Stimulated activated CD8-positive, alpha-beta memory T cell treated with anti-CD3 and anti-CD28 coated beads, Interleukin-12 subunit alpha, Interleukin-12 subunit beta, amount 100 ng/mL, for 1 hour (primary cell): ENCODE data around the gene PPP1R1A.

Experiments used
- DNase-seq: peaks from one replicate; pipeline ENCODE4 v3.0.0-alpha.2; 2020; ENCODE audit warnings: low read depth

PPP1R1A gene

DNA sequence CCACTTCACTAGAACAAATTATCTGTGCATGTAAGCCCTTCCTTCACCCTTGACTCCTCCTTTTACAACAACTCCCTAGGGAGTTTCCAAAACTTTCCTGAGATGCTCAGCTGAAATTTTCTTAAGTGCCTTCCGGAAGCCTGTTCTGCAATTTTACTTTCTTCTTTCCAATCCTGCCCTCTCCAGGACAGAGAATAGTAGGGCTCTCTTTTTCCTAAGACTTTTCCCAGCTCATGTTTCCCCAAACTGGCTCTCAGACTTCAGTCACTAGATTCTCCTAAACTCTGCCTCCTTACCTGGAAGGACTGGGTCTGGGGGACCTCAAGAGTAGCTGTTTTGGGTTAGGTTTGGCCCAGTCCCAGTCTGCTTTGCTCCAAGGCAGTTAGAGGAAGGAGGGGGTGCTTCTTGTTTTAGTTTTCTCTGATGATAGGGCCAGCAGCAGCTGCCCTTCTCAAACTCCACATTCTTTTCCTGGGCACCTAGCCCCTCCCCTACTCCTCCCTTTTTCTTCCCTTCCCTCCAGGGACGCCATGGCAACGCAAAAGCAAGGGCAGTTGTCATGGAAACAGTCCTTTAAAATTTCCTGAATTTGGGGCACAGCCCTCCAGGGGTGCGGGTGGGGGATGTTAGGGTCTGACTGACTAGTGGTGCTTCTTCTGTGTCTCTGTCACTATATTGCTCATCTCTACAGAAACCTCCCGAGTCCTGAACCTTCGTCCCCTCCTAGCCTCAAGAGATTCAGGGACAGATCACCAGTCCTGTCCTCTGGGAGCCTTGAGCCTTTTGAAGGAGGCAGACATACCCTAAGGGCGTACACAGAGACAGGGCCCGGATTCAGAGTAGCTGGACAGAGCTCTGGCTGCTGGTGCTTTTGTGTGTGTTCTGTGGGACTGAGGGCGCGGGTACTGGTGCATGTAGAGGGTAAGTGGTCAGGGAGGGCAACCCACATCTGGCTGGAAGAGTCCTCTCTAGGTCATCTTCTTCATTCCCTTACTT lies 17.0 kb downstream of the PPP1R1A start:
- no peak for DNase-seq

DNA sequence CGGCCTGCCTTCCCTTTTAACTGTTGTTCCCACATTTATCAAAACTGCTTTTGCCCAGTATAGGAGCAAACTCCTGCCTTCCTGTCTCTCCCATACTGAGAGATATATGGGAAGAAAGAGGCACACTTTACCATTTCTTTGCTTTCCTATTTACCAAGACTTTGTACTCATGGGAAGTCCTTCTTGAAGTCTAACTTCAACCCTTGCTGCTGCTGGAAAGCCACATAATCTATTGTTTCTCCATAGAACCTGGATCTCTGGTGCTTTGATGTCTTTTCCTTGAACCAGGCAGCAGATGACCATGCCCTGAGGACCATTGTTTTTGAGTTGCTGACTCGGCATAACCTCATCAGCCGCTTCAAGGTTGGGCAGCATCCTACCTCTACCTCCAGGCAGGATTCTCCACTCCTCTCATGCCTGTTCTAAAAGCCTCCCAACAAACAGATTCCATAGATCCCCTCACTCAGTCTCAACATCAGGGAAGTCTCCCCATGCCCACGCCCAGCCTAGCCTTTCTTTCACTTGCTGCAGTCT lies 18.4 kb downstream of the PPP1R1A start:
- no peak for DNase-seq

DNA sequence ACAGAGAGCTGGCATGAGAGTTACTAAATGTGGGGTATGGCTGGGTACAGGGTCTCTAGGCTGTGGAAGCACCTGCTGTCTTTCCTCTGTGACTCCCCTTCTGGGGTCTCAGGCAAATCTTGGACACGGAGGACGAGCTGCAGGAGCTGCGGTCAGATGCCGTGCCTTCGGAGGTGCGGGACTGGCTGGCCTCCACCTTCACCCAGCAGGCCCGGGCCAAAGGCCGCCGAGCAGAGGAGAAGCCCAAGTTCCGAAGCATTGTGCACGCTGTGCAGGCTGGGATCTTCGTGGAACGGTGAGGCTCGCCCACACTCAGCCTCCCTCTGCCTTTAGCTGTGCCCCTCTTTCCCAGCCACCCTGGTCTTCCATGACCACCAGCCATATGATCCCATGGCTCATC lies 19.4 kb downstream of the PPP1R1A start:
- DNase-seq: no peak

DNA sequence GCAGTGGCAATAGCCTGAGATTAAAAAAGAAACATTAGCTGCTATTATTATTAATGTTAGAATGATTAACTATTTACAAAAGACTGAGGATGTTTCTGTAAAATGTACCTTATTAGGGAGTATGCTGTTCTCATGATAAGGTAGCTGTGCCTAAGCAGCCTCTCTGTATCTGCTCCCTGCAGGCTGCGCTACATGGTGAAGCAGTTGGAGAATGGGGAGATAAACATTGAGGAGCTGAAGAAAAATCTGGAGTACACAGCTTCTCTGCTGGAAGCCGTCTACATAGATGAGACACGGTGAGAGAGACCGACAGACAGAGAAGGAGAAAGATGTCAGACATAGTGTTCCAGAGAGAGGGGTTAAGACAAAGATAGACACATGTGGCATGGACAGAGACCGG lies 21.7 kb downstream of the PPP1R1A start:
- DNase-seq: no peak

DNA sequence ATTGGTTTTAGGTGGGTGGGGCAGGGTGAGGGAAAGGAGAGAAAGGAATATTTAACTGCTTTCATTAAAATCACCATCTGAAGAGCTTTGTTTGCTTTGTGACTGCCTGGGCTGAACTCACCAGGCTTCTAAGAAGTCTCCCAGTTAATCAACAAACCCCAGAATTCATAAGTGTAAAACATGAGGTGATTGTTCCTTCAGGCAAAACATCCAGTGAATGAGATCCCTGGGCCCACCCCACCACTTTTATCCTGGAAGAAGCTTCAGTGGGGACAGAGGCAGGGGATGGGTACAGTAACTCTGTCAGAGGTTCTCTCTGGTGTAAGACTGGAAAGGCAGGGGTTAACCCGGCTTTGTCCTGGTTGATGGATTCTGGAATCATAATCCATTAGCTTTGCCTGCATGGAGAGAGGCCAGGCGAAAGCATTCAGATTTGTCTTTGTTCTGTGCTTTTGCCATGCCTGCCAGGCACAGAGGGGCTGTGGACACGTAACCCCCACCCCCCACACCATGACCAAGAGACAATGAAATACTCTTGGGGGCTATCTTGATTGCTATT lies 22.4 kb downstream of the PPP1R1A start:
- no peak for DNase-seq

DNA sequence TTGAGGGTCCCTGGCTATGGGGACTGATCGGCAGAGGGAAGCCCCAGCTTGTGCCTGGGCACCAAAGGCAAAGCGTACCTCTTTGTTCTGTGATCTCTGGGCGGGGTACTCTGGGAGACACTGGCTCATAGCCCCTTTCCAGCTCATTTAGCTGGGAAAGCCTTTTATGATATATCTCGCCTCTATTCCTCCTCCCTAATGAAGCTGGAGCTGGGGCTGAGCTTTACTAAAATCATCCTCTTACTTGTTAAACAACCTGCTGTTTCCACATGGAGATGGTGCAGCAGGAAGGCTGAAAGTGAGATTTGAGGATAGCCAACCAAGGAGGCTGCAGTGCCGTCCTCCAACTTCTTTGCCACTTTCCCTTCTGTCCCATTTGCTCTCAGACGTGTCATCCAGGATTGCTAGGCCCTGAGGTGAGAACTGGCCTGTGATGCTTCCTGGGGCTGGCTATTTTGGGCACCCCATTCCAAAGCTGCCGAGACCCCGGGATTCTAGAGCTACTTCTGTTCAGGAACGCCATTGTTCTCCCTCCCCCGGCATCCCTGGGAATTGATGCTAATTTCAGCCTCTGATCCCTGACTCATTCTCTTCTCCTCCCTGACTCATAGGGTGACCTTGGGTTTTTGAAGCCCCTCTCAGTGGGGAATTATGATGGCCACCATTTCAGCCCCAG lies 23.0 kb downstream of the PPP1R1A start:
- DNase-seq: no peak

DNA sequence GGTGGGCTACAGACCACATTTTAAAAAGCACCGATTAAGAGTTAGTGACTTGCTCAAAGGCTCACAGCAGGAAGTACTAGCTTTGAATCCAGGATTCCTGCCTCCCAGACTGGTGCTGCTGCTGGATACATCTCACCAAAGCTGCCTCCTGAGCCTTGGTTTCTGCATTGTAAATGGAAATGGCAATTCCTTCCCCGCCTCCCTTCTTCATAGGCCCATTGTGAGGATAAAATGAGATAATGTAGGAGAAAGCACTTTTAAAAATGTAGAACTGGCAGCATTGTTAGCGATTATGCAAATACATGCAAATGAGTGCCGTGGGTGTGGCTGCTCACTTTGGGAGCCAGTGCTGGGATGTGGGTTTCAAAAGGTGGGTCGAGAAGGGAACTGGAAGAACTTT lies 23.7 kb downstream of the PPP1R1A start:
- DNase-seq: no peak

DNA sequence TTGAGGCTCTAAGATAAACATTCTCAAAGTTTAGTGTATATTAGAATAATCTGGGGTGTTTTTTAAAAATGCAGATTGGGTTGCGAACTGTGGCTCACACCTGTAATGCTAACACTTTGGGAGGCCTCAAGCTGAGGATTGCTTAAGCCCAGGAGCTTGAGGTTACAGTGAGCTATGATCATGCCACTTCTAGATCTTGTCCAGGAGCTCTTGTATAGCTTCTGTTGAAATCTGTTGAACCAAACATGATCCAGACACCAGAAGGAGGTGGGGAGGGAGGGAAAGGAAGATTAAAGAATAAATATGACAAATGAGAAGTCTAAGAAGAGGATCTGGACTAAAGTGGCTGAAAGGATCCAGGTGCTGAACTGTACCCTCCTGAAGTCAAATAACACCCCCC lies 24.7 kb downstream of the PPP1R1A start:
- DNase-seq: no peak

DNA sequence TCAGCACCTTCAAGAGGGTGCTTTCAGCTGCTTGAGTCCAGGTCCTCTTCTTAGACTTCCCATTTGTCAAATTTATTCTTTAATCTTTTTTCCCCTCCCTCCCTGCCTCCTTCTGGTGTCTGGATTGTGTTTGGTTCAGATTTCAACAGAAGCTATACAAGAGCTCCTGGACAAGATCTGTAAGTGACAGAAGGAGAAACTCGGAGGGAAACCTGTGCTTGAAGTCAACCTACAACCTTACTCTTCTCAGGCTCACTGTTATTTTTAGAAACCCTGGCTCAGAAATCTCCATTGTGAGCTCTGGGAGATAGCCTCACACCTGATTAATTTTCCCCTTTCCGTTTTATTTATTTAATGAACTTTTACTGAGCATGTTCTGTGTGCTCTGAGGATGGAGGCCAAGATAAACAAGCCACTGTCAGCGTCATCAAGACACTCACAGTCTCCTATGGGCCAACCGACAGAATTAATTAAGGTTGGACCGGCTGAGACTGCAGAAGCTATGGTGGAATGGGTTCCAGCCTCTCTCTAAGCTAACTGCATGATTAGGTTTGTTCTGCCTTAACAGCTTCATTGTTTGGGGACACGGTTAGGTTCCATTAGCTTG lies 25.6 kb downstream of the PPP1R1A start:
- DNase-seq: no peak

DNA sequence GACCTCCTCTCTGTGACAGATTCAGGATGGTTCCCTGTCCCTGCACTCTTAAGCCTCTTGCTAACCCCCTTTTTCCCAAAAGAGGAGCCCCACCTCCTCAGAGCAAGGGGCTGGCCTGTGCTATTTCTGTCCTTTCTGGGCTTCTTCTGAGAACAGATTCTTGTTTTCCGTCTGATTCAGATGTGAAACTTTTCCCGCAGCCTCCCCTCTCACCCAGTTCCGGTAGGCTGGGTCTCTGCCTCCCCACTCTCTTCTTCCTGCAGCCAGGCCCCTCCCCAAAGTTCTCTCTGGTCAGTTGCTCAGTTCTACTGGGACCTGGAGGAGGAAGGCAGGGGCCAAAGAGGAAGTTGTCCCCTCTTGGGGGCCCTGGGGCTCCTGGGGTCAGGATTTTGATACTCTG lies 27.3 kb downstream of the PPP1R1A start:
- DNase-seq: no peak

DNA sequence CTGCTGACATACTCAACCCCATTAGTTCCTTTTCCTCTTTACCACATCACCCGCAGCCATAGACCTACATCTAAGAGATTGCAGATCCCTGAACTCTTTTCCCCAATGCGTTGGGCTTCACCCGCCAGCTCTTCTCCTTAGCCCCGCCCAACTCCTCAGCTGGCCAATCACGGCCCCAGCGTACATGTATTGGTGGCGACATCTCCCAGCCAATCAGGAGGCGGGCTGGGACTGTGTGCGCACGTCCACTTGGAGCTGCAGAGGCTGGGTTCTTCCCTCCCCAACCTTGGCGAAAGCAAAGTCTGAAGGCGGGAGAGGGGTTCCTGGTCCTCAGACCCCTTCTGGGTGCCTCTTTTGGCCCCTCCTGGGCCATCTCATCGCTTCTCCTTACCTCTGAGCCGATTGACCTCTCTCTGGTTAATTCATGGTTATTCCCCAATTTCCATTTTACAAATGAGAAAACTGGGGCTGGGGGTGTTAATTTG lies 28.0 kb downstream of the PPP1R1A start:
- peak; percentile 69 for DNase-seq

DNA sequence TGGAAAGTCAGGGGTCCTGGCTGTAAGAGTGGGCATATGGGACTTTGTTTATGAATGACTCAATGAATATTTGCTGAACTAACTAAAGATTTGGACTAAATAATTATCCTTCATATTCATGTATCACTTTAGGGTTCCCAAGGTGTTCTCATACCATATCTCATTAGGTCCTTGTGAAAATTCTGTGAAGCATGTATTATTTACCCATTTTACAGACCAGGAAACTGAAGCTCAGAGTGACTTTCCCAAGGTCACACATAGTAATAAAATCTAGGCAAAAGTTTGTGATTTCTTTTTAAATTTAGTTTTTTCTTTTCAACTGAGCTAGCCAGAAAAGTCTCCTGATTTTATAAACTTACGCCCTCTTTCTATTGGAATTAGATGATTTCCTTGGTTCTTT lies 29.7 kb downstream of the PPP1R1A start:
- no peak for DNase-seq

DNA sequence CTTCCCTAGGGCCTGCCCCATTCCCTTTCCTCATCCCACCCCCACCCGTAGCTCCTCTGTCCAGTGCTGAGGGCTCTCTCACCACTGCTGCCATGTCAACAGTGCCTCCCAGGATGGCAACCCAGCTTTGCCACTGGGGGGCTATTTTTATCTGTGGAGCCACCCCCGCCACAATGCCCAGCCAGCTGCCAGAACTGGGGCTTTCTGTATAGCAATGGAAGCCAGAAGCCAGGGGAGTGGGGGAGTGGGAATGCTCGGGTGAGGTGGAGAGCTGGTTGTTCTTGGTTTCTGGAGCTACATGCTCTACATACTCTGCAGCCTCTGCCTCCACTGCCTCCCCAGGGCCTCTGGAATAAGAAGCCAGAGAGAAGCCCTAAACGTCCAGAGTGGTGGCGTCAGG lies 30.1 kb downstream of the PPP1R1A start:
- no peak for DNase-seq

DNA sequence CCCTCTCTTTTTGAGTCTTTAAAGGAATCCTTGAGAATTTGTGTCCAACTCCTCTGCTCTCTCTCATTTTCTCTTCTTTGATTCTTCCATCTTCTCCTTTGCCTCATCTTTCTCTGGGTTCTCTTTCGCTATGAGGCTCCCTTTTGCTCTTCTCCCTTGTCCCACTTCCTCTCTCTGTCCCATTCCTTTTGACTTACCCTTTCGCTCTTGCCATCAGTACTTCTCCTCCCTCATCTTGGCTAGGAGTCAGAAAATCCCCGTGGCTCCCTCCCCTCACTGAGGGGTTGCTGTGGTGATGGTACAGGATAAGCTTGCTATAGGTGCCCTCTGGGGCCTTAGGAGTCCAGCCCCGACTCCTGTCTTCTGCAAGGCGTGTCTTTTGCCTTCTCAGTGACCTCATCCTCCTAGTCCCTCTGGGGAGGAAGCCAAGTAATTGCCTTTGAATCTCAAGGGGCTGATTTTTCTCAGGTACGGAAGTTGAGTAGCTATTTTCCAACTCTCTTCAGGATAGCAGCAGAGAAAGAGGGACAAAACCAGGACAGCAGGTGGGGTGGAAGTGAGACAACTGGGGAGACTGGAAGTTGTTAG lies 32.7 kb downstream of the PPP1R1A start:
- DNase-seq: no peak

DNA sequence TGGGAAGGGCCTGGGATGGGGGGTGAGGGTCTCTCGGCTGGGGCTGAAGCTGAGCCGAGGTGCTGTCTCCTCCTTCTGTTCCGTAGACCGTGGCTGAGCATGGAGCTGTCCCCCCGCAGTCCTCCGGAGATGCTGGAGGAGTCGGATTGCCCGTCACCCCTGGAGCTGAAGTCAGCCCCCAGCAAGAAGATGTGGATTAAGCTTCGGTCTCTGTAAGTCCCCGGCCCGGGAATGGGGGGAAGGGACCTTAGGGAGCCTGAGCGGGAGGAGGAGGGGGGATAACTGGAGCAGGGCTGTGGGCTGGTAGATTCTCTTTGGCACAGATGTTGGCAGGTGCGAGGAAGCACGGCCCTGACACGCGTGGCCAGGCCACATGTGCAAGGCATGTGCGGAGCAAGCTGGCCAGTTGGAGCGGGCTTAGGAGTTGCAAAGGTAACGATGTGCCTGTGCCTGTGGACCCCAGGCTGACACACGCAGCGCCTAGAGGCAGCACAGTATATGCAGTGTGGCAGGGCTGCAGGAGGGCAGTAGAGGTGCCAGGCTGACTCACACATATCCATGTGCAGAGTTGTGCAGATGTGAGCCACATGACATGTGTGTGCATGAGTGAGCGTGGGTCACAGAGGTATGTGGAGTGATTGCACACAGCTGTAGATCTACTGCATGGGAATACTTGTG lies 38.5 kb downstream of the PPP1R1A start:
- no peak for DNase-seq

DNA sequence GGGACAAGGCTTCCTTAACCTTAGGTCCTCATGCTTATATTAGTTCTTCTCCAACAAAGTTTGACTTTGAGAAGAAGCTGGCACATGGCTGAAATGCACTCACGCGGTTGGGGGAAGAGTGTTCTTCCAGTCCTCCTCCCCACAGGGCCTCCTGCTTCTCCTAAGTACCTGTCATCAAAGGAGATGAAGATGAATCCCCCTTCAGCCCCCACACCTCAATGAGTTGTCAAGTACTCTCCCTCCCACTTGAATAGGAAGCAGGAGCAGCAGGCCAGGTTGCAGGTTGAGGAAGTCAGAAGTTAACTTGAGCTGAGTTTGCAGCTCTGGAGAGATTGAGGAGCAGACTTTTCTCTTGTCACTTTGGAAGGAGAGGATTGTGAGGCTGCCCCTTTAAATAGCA lies 41.9 kb downstream of the PPP1R1A start:
- DNase-seq: no peak

DNA sequence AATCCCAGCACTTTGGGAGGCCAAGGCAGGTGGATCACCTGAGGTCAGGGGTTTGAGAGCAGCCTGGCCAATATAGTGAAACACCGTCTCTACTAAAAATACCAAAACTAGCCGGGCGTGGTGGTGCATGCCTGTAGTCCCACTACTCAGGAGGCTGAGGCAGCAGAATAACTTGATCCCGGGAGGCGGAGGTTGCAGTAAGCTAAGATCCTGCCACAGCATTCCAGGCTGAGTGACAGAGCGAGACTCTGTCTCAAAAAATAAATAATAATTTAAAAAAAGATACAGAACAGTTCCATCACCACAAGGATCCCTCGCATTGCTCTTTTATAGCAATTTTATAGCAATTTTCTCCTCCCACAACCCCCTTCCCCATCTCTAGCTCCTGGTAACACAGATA lies 43.7 kb downstream of the PPP1R1A start:
- DNase-seq: no peak

DNA sequence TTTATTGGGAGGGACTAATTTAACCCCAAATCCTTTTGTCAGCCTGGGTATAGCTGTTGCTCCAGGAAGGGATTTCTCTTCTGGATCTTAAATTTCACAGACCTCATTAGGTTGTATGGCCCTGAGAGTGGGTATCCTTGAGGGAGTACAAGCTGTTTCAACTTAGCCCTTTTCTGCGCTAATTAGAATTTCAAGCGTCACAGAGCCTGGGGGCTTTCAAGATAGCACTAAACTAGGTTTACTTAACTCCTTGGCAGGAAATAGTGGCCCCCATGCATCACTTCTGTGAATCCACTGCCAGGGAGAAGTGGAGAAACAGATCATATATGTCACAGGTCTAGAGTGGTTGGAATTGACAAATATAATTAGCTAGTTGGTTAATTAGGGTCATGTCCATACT lies 44.9 kb downstream of the PPP1R1A start:
- DNase-seq: no peak

DNA sequence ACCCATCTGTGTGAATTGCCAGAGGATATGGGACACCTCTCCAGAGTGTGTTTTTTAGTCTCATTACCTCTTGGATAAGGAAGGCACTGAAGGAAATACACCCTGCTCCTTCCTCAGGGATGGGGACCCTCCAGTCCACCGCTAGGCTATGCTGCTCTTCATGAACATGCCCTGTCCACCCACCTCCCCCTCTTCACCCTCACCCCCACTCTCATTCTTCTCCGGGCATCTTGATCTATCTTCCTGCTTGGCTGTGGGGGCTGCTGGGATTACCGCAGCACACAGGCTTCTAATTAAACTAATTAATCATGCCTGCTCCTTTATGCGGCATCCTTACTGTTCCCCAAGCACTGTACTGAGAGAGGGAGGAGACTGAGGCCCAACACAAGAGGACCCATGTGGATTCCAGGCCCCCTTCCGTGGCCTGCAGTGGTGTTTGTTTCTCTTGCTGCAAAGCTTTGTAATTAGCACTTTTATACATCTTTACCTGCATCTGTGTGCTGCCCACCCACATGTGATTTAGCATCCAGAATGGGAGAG lies 46.6 kb downstream of the PPP1R1A start:
- DNase-seq: no peak

DNA sequence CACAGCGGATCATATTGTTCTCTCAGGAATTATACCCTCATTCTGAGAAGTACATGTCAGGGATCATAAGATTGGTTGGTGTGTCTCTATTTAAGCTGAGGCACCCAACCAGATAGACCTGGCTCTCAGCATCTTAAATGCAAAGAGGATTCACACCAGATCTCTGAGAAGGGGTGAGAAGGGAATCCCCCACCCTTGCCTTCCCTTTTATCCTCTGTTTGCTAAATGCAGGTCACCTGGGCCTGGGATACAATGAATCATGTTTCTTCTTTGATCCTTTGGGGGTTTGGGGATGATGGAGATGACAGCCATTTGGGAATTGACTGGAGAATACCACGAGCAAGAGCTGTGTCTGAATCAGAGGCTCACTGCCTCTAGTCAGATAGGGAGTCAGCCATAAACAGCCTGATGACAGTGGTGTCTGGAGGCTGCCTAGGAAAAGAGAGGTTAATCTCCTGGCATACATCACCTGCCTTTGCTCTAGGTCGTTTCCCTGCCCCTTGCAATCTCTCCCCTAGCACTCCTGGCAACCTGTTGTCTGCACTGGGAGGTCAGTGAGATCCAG lies 50.2 kb downstream of the PPP1R1A start:
- no peak for DNase-seq

DNA sequence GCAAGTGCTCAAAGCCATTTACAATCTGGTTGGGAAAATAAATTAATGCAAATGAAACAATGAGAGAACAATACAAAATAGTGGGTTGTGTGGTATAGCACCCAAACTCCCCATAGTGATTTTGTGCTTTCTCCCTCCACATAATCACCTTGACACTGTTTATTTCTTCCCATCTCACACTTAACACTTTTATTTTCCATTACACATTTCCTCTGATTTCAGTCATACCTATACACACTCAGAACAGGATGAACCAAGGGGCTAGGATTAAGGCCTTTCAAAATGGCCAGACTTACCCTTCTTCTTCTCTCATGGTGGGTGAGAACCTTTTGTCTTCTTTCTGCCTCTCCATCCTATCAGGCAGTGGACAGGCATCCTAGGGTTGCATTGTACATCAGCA lies 53.0 kb downstream of the PPP1R1A start:
- DNase-seq: no peak
